HG03354 (cell line): ENCODE results near the gene MTMR3.

Source experiments
- ATAC-seq: cut with Tn5 transposase; IDR thresholded peaks from one replicate; pipeline ENCODE4 v1.9.1; 2021; ENCODE audit warnings: mild to moderate bottlenecking; ENCODE audit not compliant: unreplicated experiment, poor library complexity, severe bottlenecking

MTMR3 gene

DNA sequence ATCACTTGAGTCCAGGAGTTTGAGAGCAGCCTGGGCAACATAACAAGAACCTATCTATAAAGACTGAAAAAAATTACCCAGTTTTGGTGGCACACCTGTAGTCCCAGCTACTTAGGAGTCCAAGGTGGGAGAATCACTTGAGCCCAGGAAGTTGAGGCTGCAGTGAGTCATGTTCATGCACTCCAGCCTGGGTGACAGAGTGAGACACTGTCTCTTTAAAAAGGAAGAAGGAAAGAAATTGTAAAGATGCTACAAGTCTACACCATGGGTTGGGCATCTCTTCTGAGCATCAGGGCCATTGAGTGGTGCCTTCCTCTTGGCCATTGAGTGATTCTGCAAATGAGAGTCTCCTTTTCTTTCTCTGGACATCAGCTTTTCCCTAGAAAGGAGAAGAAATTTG lies 15.7 kb upstream of the MTMR3 start:
- ATAC-seq: no peak

DNA sequence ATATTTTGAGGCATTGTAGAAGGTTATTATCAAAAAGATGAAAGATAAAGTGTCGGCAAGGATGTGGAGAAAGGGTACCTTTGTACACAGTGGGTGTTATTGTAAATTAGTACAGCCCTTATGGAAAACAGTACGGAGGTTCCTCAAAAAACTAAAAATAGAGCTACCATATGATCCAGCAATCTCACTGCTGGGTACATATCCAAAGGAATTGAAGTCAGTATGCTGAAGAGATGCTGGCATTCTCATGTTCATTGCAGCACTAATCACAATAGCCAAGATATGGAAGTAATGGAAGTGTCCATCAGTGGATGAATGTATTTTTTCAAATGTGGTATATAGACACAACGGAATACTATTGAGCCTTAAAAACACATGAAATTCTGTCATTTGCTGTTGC lies 15.1 kb upstream of the MTMR3 start:
- ATAC-seq: no peak

DNA sequence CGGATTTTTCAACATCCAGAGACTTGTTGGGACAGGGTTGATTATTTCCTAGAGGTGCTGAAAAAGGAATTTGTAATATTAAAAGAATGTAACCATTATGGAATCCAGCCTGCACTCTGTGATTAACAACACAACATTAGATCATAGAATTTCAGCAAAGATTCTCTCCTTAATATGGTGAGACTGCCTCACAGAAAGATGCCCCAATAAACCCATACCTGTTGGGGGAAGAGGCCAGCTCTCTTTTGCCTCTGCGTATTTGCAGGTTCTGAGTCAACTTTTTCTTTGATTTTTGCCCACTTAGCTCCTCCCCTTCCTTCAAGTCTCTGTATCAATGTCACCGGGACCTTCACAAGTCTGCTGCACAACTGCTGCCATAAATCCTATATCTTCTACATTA lies 12.4 kb upstream of the MTMR3 start:
- ATAC-seq: no peak

DNA sequence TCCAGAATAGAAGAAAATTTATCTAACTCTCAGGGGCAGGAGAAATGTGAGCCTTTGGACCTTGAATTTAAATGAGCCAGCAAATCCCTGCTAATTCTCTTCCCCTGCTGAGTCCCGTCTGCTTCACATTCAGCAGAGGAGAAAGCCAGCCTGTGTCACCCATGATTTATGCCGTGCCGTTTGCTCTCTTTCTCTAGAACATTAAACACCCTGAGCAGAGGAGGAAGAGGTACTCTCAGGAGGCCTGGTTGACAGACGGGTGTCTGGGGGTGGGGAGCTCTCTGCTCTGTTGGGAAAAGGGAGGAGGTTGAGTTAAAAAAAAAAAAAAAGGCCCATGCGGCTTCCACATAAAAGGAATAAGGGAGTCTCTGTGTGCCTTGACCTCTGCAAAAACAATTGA lies 11.3 kb upstream of the MTMR3 start:
- ATAC-seq: no peak

DNA sequence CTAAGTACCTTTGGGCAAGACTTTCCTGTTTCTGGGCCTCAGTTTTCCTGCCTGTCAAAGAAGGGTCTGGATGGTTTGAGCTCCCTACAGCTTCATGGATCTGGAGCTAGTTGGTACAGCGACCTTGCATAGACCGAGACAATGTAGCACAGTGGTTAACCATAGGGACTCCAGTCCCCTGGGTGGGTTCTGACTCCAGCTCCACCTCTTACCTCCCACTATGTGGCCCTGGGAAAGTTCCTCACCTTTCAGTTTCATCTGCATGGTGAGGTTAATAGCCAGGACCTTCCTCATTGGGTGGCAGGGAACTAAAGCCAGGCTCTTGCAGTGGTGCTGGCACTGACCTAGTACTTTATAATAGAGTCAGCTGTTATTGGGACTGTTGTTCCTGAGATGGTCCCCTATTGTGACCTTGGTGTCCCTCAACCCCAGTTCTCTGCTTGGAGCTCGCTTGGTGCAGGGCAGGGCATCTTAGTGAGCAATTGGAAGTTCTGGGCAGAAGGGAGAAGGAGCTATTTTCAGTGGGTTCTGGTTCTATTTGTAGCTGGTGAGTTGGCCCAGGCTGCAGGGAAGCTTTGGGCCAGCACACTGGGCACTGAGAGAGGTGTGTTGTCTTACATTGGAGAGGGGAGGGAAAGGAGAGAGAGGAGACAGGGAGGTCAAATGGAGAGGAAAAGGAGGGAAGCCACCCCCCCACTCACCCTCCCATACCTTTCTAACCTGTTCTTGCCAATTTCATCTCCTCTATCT lies 10.7 kb upstream of the MTMR3 start:
- no peak for ATAC-seq

DNA sequence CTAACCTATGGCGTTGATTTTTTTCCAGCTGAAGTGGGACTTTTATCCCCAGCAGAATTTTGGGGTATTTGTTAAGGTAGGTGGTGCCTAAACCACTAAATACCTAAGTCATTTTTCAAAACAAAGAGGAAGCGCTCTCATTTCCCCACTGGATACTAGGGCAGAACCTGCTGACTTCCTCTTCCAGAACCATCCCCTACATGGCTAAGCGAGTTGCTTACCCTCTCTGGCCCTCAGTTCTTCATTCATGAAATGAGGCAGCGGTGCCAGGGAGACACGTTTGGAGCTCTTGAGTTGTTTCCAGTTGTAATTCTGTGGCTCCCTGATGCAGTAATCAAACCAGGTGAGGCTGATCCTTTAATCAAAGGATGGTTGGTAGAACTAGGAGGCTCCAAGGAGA lies 10.0 kb upstream of the MTMR3 start:
- ATAC-seq: no peak

DNA sequence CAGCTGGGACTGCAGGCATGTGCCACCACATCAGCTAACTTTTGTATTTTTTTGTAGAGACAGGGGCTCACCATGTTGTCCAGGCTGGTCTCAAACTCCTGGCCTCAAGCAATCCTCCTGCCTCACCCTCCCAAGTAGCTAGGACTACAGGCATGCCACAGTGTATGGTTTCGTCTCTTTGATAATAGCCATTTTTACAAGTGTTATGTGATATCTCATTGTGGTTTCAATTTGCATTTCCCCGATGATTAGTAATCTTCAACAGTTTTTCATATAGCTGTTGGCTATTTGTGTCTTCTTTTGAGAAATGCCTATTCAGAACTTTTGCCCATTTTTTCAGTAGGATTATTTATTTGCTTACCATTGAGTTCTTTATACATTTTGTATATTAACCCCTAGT lies 9.0 kb upstream of the MTMR3 start:
- no peak for ATAC-seq

DNA sequence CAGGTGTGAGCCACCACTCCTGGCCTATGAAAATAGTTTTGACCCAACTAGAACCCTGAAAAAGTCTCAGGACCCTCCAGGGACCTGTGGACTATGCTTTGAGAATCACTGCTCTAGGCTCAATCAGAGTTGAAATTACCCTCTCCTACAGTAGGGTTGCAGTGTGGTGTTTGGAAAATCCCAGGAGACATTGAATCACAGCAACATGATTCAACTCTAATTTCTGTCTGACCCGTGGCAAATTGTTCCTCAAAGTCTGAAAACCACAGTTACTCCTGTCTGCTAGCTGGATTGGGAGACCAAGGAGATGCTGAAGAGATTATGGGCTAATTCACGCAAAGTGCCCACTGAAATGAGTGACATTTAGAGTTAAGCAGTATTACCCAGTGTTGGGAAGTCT lies 5.4 kb upstream of the MTMR3 start:
- no peak for ATAC-seq

DNA sequence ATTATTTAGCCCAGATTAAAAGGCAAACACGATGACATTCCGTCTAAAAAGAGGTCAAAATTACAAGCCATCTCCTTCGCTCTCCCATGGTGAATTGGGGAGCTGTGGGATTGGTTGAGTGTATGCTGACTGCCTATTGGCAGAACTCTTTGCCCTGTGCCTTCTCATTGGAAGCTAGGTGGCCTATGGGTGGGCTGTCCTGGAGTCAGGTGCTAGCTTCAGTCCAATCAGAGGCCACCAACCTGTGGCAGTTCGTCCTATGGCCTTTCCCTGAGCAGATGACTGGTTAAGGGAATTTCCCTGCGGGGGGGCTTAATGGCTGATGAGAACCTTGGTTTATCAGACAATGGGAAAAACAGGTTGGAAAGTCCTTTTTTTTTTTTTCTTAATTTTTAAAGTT lies 3.2 kb upstream of the MTMR3 start:
- ATAC-seq: no peak

DNA sequence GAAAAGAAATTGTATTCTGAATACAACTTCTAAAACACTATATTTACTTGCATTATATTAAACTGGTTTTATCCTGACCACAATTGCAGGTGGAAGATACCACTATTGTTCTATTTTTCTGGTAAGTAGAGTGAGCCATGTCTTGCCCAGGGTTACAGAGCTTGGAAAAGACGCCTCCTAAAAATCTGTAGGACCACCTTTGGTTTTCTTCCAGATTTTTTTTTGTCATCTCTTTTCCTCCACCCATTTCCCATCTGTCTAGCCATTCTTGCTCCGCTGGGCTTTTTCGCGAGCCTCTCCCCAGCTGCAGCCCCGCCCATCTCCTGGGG lies 294 bp upstream of the MTMR3 start:
- no peak for ATAC-seq

DNA sequence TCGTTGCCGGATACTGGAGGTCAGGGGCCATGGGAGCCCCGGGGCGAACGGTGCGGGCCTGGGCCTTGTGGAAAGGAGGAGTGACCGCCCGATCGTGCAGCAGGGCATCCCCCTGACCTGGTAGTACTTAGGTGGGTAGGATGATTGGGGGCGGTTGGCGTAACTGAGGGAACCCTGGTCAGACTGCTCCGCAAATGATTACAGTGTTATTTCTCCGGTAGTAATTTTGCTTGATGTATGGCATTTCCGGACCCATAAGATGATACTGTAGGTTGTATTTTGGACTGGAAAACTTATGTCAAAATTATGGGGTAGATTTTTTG lies 762 bp downstream of the MTMR3 start:
- ATAC-seq: no peak

DNA sequence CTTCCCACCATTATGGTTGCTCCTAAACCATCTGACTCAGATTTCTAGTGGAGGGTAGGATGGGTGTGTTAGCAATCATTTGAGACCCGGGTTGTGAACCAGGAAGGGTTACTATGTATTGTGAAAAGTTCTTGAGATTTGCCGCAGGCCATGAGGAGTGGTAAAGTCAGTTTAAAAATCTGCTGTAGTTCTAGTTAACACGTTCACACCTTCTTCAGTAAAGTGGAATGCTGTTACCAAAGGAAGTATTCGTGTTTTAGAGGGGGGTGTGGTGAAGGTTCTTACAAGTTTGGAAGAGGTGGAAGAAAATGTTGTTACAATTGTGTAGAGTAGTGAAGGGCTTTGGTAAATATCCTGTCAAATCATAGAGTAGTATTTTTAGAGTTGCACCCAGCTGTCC lies 2.6 kb downstream of the MTMR3 start:
- no peak for ATAC-seq

DNA sequence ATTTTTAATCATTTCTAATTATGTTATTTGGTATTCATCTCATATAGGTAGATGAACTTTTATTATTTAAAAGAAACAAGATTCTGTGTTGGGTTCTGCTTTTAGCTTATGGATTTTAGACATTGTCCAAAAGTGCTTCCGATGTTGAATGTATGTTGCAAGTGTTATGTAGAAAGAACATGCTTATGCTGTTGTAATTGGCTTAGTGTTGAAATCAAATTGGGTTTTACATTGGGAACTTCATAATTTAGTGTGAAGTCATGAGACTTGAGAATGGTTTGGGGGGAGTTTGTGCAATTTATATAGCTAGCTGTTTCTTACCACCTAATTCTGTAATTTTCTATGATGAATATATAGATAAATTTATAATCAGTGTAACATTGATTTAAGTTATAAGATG lies 3.6 kb downstream of the MTMR3 start:
- no peak for ATAC-seq

DNA sequence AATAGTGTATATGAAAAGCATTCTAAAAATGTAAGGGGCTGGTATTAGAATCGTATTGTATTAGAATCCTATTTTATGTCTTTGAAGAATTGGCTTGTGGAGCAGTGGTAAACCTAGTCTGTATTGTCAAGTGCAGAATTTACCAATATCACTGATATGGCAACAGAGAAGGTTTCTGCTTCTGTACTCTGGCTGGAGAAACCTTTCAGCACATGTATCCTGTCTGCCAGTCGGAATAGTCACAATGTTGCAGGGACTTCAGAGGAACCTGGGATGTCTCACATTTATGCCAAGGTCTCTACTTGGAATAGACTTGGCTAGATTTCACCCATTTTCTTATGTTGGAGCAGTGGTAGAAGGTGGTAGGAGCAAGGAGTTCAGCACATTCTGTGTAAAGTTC lies 4.4 kb downstream of the MTMR3 start:
- ATAC-seq: no peak

DNA sequence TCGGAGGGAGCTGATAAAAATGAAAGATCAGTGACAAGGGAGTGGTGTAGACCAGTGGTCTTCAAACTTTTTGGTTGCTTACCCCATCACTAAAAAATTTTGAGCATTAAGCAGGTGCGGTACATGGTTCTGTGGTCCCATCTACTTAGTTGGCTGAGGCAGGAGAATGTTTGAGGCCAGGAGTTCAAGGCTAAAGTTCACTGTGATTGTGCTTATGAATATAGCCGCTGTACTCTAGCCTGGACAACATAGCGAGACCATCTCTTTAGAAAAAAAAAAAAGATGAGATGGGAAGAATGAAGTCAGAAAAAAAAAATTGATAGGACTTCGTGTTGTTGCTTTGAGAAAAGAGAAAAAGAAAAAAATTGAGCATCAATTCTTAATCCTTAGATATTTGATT lies 7.8 kb downstream of the MTMR3 start:
- ATAC-seq: no peak

DNA sequence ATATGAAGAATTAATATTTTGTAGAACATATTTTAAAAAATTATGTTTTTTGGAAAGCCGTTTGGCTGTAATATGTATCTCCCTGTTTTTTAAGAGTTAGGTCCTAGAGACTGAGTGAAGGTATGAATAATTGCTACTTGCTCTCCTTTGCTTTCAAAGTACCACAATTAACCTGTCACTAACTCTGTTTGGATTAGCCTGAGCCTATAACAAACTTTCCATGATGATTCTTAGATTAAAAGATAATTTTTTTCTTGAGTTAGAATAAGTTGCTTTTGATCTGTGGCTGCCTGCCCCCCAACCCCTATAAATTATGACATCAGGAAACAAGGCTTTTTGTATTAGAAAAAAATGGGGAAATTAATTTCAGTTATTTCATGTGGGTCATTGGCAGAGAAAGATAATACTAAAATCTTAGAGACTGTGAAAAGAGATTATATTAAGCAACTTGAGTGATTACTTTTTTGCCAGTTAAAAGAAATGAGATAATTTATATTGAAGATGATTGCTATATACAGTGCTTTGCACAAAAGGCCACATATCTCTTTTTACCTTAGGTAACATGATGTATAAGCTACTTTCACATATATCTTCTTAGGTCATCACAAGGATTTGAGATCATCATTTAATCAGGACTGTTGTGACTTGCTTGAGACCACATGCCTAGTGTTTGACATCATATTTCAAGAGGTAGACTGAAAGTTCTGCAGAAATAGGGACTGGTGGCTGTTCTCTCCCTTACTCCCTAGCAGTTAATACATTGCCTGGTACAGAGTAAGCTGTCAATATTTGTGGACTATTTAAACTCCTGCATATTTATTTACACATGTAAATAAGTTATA lies 9.6 kb downstream of the MTMR3 start:
- ATAC-seq: no peak

DNA sequence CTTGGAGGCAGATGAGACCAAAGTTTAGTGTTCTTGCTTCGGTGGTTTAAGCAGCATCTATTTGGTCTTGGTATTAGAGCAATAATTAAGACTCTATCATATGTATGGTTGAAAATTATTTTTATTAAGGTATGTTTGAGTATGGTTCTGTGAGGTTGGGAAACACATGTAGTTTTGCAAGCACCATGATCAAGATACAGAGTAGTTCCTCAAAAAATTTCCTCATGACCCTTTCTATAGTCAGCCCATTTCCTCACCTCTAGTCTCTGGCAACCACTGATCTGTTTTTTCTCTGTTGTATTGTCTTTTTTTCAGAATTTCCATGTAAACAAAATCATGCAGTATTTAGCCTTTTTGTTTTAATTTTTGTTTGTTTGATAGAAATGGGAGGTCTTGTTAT lies 18.4 kb downstream of the MTMR3 start:
- no peak for ATAC-seq

DNA sequence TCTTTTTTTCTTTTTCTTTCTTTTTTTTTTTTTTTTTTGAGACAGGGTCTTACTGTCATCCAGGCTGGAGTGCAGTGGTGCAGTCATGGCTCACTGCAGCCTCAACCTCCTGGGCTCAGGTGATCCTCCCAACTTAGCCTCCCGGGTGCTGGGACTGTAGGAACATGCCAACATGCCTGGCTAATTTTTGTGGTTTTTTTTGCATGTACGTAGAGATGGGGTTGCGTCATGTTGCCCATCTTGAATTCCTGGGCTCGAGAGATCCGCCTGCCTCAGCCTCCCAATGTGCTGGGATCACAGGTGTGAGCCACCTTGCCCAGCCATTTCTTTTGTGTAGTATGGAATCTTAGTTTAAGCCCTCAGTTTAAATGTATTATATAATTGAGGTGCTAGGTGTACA lies 20.4 kb downstream of the MTMR3 start:
- ATAC-seq: no peak

DNA sequence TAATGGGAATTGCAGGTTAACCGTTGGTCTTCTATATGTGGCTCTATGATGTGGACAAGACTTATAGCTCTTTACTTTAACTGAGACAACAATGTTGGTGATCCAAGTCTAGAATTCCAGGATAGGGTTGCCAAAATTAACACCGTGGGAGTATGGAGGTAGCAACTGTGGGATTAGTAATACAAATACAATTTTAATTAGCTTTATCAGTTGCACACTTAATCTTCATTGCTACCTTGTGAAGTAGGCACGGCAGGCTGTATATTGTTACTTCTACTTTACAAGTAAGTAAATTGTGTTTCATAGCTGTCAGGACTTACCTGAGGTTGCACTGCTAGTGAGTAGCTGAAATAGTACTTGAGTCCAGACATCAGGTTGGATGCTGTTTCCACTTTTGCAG lies 21.0 kb downstream of the MTMR3 start:
- ATAC-seq: no peak

DNA sequence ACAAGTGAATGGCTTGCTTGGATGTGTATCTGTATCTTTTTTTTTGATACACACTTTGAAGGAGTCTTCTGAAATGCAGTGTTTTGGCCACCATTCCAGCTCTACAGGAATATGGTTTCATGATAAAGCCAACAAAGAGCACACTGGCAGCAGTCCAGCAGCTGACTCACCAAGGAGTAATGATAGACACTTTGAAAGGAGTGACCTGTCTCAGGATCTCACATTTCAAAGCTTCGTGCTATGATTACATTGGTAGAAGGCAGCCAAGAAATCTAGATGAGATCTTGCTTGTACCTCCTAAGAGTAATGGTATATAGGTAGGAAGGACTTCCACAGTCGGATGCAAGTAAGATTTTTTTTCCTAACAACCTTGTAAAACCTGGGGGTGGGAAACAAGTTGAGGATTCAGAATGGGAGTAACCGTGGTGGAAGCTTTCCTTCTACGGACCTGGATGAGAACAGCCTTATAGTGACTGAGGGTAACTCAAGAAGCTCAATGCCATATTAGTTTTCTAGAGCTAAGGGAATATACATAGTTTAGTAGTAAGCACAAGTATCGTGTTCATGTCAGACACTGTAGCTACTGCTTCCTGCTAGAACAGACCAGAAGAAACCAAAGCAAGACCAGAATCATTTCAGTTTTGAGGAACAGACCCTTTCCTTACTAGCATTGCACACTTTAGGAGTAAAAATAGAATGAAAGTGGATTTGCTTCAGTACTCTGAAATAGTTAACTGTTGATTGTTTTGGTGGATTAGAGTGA lies 25.0 kb downstream of the MTMR3 start:
- no peak for ATAC-seq

DNA sequence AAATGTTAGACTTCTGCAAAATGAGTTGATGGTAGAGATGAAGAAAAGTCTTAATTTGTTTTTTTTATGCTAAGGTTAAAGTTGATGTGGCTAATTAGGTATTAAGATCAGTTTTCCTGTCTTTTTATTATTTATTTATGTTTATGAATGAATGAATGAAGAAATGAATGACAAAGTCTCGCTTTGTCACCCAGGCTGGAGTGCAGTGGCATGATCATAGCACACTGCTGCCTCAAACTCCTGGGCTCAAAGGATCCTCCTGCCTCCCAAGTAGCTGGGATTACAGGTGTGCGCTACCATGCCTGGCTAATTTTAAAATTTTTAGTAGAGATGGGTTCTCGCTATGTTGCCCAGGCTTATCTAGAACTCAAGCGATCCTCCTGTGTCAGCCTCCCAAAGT lies 29.2 kb downstream of the MTMR3 start:
- ATAC-seq: no peak
